Liver (tissue), 9 donors: ENCODE results near the gene CDK11B. TPM values are rescaled to one million over a fixed set of nuclear protein-coding genes. Genes with fewer than 3 reads are reported as not detected.

Experiments
- DNase-seq: peaks from one replicate; pipeline ENCODE4 v3.0.0-alpha.2; 2017; ENCODE audit warnings: low spot score
- H3K27ac ChIP-seq, 2 donors: one replicate each; pipeline ENCODE4 v1.7.0; 2013; ENCODE audit warnings: inconsistent platforms in 2 of 2, low read length in 2 of 2, control low read depth in 1 of 2, low read depth in 1 of 2, mild to moderate bottlenecking in 1 of 2
- H3K27me3 ChIP-seq, 4 donors: one replicate each; pipeline versions ENCODE4 v1.6.1 to v1.7.0; 2013; ENCODE audit warnings: low read length in 3 of 4, inconsistent platforms in 1 of 4, mild to moderate bottlenecking in 1 of 4, moderate library complexity in 1 of 4; ENCODE audit not compliant: control insufficient read depth in 4 of 4, insufficient read depth in 4 of 4
- H3K36me3 ChIP-seq, 4 donors: one replicate each; pipeline versions ENCODE4 v1.6.1 to v1.7.0; 2013; ENCODE audit warnings: low read length in 3 of 4, mild to moderate bottlenecking in 3 of 4, low read depth in 1 of 4, moderate library complexity in 1 of 4; ENCODE audit not compliant: control insufficient read depth in 4 of 4, insufficient read depth in 3 of 4
- H3K4me1 ChIP-seq, 4 donors: one replicate each; pipeline versions ENCODE4 v1.6.1 to v1.7.0; 2013; ENCODE audit warnings: low read length in 3 of 4, mild to moderate bottlenecking in 3 of 4, moderate library complexity in 1 of 4; ENCODE audit not compliant: control insufficient read depth in 4 of 4, insufficient read depth in 4 of 4
- H3K4me3 ChIP-seq, 3 donors: one replicate each; pipeline versions ENCODE4 v1.6.1 to v1.7.0; 2013; ENCODE audit warnings: low read length in 3 of 3, control low read depth in 1 of 3, low read depth in 1 of 3, mild to moderate bottlenecking in 1 of 3
- H3K9ac ChIP-seq, 2 donors: one replicate each; pipeline ENCODE4 v1.7.0; 2013; ENCODE audit warnings: low read length in 2 of 2, mild to moderate bottlenecking in 2 of 2, moderate library complexity in 2 of 2, control low read depth in 1 of 2, low read depth in 1 of 2
- H3K9me3 ChIP-seq, 4 donors: one replicate each; pipeline versions ENCODE4 v1.6.1 to v1.7.0; 2013; ENCODE audit warnings: low read length in 3 of 4; ENCODE audit not compliant: control insufficient read depth in 4 of 4
- ATF3 ChIP-seq: IDR thresholded peaks from 2 replicates; pipeline ENCODE4 v1.6.1; 2016; ENCODE audit warnings: antibody characterized with exemption
- CTCF ChIP-seq: fragments of 150-350 bp; IDR thresholded peaks from 2 replicates; pipeline ENCODE4 v1.5.1; 2017; ENCODE audit warnings: improper control_type of control experiment, low read depth, low read length; ENCODE audit not compliant: missing input control
- EGR1 ChIP-seq, 2 donors: IDR thresholded peaks; 2 replicates each; pipeline ENCODE4 v1.6.1; 2016 to 2018; ENCODE audit warnings: antibody characterized with exemption in 2 of 2, low read depth in 2 of 2
- FOXA1 ChIP-seq: IDR thresholded peaks from 2 replicates; pipeline ENCODE4 v1.6.1; 2016; ENCODE audit warnings: antibody characterized with exemption
- FOXA2 ChIP-seq: IDR thresholded peaks from 2 replicates; pipeline ENCODE4 v1.6.1; 2016; ENCODE audit warnings: antibody characterized with exemption
- GABPA ChIP-seq, 2 donors: IDR thresholded peaks in 1 of 2; conservative IDR thresholded peaks in 1 of 2; 2 replicates each; pipeline ENCODE4 v1.6.1; 2016; ENCODE audit warnings: antibody characterized with exemption in 2 of 2, mild to moderate bottlenecking in 1 of 2, moderate library complexity in 1 of 2
- HNF4A ChIP-seq, 2 donors: conservative IDR thresholded peaks; 2 replicates each; pipeline ENCODE4 v1.6.1; 2016; ENCODE audit warnings: antibody characterized with exemption in 2 of 2, mild to moderate bottlenecking in 2 of 2
- HNF4G ChIP-seq: IDR thresholded peaks from 2 replicates; pipeline ENCODE4 v1.6.1; 2016; ENCODE audit warnings: antibody characterized with exemption
- JUND ChIP-seq, 2 donors: IDR thresholded peaks; 2 replicates each; pipeline ENCODE4 v1.6.1; 2016; ENCODE audit warnings: antibody characterized with exemption in 2 of 2
- MAX ChIP-seq: IDR thresholded peaks from 2 replicates; pipeline ENCODE4 v1.6.1; 2016; ENCODE audit warnings: antibody characterized with exemption
- NR2F2 ChIP-seq: IDR thresholded peaks from 2 replicates; pipeline ENCODE4 v1.6.1; 2016; ENCODE audit warnings: antibody characterized with exemption
- RAD21 ChIP-seq, 2 donors: IDR thresholded peaks; 2 replicates each; pipeline ENCODE4 v1.6.1; 2016; ENCODE audit warnings: antibody characterized with exemption in 2 of 2, mild to moderate bottlenecking in 2 of 2
- REST ChIP-seq: IDR thresholded peaks from 2 replicates; pipeline ENCODE4 v1.6.1; 2016; ENCODE audit warnings: antibody characterized with exemption, mild to moderate bottlenecking
- RXRA ChIP-seq, 2 donors: IDR thresholded peaks; 2 replicates each; pipeline ENCODE4 v1.6.1; 2017 to 2018; ENCODE audit warnings: antibody characterized with exemption in 2 of 2, mild to moderate bottlenecking in 1 of 2
- SP1 ChIP-seq: IDR thresholded peaks from 2 replicates; pipeline ENCODE4 v1.6.1; 2018; ENCODE audit warnings: antibody characterized with exemption, mild to moderate bottlenecking
- TAF1 ChIP-seq: conservative IDR thresholded peaks from 2 replicates; pipeline ENCODE4 v1.6.1; 2016; ENCODE audit warnings: antibody characterized with exemption, mild to moderate bottlenecking
- YY1 ChIP-seq: IDR thresholded peaks from 2 replicates; pipeline ENCODE4 v1.6.1; 2016; ENCODE audit warnings: antibody characterized with exemption, mild to moderate bottlenecking
- ZBTB33 ChIP-seq: IDR thresholded peaks from 2 replicates; pipeline ENCODE4 v1.6.1; 2016; ENCODE audit warnings: antibody characterized with exemption
- WGBS: extraction: QIAGEN DNeasy Blood & Tissue Kit; methylation state at CpG from one replicate; pipeline ENCODE4 v1.1.7; 2013; 5-methylcytosine and 5-hydroxymethylcytosine counted together
- polyA plus RNA-seq, 2 donors: library from polyadenylated mRNA; stranded (reverse) in 1 of 2; unstranded in 1 of 2; fragments of 200-250 nt in 1 of 2; fragments of >200 nt in 1 of 2; fragmentation: Nextera tagmentation in 1 of 2; extraction: Ambion mirVana in 1 of 2; gene quantifications; one replicate each; pipeline versions ENCODE4 v1.2.1 to v1.2.3, GENCODE V29; 2013 to 2015
- total RNA-seq, 2 donors: library from RNA; depleted of rRNA; stranded (reverse); fragments of >200 nt; gene quantifications; one replicate each; pipeline ENCODE4 v1.2.3, GENCODE V29; 2014
- donor health status: healthy.
- donor health status: healthy.
- donor health status: healthy.
- donor health status: healthy.
- donor health status: healthy.

CDK11B gene
- total and polyA plus RNA-seq, 4 donors = 5.1 to 12.2 (median 7.4) TPM

GRCh38 chr1:1603671-1604373 is 55.0 kb downstream of the CDK11B start (continued):
- TF ChIP-seq REST (no peak), ZBTB33 (no peak), EGR1 (IDR thresholded peaks at IDR 0.05; ENCODE audit: low read depth in 2 of 2) (no peak), HNF4A (conservative IDR thresholded peaks at IDR 0.05) (no peak), RAD21 (IDR thresholded peaks at IDR 0.05) (no peak)

- Histone ChIP-seq H3K36me3 (no peaks in the 10 kb centered on the region), H3K4me1 (peaks cover 2 to 15% (median 10%) of the 10 kb centered on the region in 4 donors), H3K27ac (no peak overlapping the region), H3K4me3 (no peak overlapping the region), H3K9me3 (no peaks in the 10 kb centered on the region), H3K9ac (no peak overlapping the region), H3K27me3 (peaks cover 0 to 4% (median under 1%) of the 10 kb centered on the region in 4 donors)
- 75% methylated on average over 13 of the region's 13 CpGs for WGBS
- no peak for TF ChIP-seq FOXA1
- TF ChIP-seq TAF1 = no peak
- TF ChIP-seq RXRA (IDR thresholded peaks at IDR 0.05) = no peak
- no peak for TF ChIP-seq GABPA (IDR thresholded peaks at IDR 0.05 in 1 of 2, conservative IDR thresholded peaks at IDR 0.05 in 1 of 2)
- TF ChIP-seq EGR1 (IDR thresholded peaks at IDR 0.05; ENCODE audit: low read depth in 2 of 2) = no peak
- TF ChIP-seq FOXA2 = no peak
- TF ChIP-seq NR2F2 = no peak
- TF ChIP-seq JUND (IDR thresholded peaks at IDR 0.05) = no peak
- TF ChIP-seq MAX = no peak
- TF ChIP-seq HNF4A (conservative IDR thresholded peaks at IDR 0.05) = no peak
- TF ChIP-seq ATF3 = no peak
- no peak for TF ChIP-seq ZBTB33
- no peak for TF ChIP-seq YY1
- TF ChIP-seq HNF4G = no peak
- no peak for TF ChIP-seq RAD21 (IDR thresholded peaks at IDR 0.05)
- TF ChIP-seq SP1 = no peak
- TF ChIP-seq CTCF = no peak
- DNase-seq = no peak
These were observed 55.8 kb downstream of the CDK11B start for GRCh38 chr1:1602968-1603506.
